H1 (cell line): ENCODE data around the gene PGPEP1. TPM values are rescaled to one million over a fixed set of nuclear protein-coding genes. Genes with fewer than 3 reads are reported as not detected.

Experiments
- ASH2L ChIP-seq: fragments of 200-600, 300-600 bp; sonication (generic); IDR thresholded peaks from one replicate; pipeline ENCODE4 v1.7.1; 2017; ENCODE audit warnings: low read length
- CEBPB ChIP-seq: IDR thresholded peaks from 2 replicates; pipeline ENCODE4 v1.6.1; 2012; ENCODE audit warnings: low read depth, low read length
- CHD2 ChIP-seq: IDR thresholded peaks from 2 replicates; pipeline ENCODE4 v1.6.1; 2012; ENCODE audit warnings: low read length, improper control_type of control experiment
- CTBP2 ChIP-seq: IDR thresholded peaks from 2 replicates; pipeline ENCODE4 v1.7.0; 2011; ENCODE audit warnings: borderline replicate concordance, mild to moderate bottlenecking, moderate library complexity, mixed read lengths, low read length; ENCODE audit not compliant: insufficient read depth, insufficient read length
- HDAC2 ChIP-seq, 2 experiments: fragments of 300-600 bp in 1 of 2; sonication (generic) in 1 of 2; IDR thresholded peaks; 2 replicates each; pipeline ENCODE4 v1.6.1; 2011 to 2012; ENCODE audit warnings: low read depth in 2 of 2, low read length in 2 of 2, mild to moderate bottlenecking in 2 of 2, moderate library complexity in 2 of 2, borderline replicate concordance in 1 of 2, inconsistent platforms in 1 of 2
- KDM1A ChIP-seq: fragments of 200-600, 300-600 bp; sonication (generic); IDR thresholded peaks from 2 replicates; pipeline ENCODE4 v1.7.1; 2016; ENCODE audit warnings: mild to moderate bottlenecking, low read length, borderline replicate concordance
- MAFK ChIP-seq: IDR thresholded peaks from 2 replicates; pipeline ENCODE4 v1.6.1; 2012; ENCODE audit warnings: low read depth, mild to moderate bottlenecking, improper control_type of control experiment, low read length
- NANOG ChIP-seq: IDR thresholded peaks from 2 replicates; pipeline ENCODE4 v1.6.1; 2011; ENCODE audit warnings: low read length, low read depth, mild to moderate bottlenecking, inconsistent platforms; ENCODE audit not compliant: insufficient read depth, poor library complexity, severe bottlenecking
- PHF8 ChIP-seq: fragments of 200-600 bp; sonication (generic); conservative IDR thresholded peaks from 2 replicates; pipeline ENCODE4 v1.7.1; 2012; ENCODE audit warnings: low read depth, mild to moderate bottlenecking, inconsistent platforms, low read length, moderate library complexity
- POLR2A ChIP-seq, 2 experiments: IDR thresholded peaks; 1 replicate in 1 of 2; 2 replicates in 1 of 2; pipeline ENCODE4 v1.6.1; 2011; ENCODE audit warnings: low read depth in 2 of 2, low read length in 2 of 2, mild to moderate bottlenecking in 2 of 2; ENCODE audit errors: control extremely low read depth in 1 of 2
- RAD21 ChIP-seq, 2 experiments: IDR thresholded peaks in 1 of 2; conservative IDR thresholded peaks in 1 of 2; 2 replicates each; pipeline ENCODE4 v1.6.1; 2011; ENCODE audit warnings: low read depth in 2 of 2, low read length in 2 of 2, improper control_type of control experiment in 1 of 2, inconsistent platforms in 1 of 2, mild to moderate bottlenecking in 1 of 2, moderate library complexity in 1 of 2
- RNF2 ChIP-seq: fragments of 200-900, 300-1000 bp; sonication (generic); IDR thresholded peaks from 2 replicates; pipeline ENCODE4 v1.7.1; 2016; ENCODE audit warnings: borderline replicate concordance, low read depth, mild to moderate bottlenecking, antibody characterized with exemption, low read length; ENCODE audit not compliant: poor library complexity, severe bottlenecking; ENCODE audit errors: missing control alignments
- RXRA ChIP-seq: IDR thresholded peaks from 2 replicates; pipeline ENCODE4 v1.6.1; 2011; ENCODE audit warnings: low read depth, mild to moderate bottlenecking, low read length, moderate library complexity; ENCODE audit not compliant: insufficient read depth
- SAP30 ChIP-seq: fragments of 300-600 bp; sonication (generic); IDR thresholded peaks from 2 replicates; pipeline ENCODE4 v1.7.1; 2012; ENCODE audit warnings: low read length, moderate library complexity, mild to moderate bottlenecking, inconsistent platforms; ENCODE audit not compliant: insufficient read depth, insufficient replicate concordance
- SRF ChIP-seq: IDR thresholded peaks from 2 replicates; pipeline ENCODE4 v1.6.1; 2011; ENCODE audit warnings: mild to moderate bottlenecking, low read depth, low read length, moderate library complexity
- TAF7 ChIP-seq: optimal IDR thresholded peaks from 2 replicates; pipeline ENCODE3; 2011; ENCODE audit warnings: low read depth, mild to moderate bottlenecking, inconsistent platforms, low read length, moderate library complexity, borderline replicate concordance
- TEAD4 ChIP-seq: IDR thresholded peaks from 2 replicates; pipeline ENCODE4 v1.6.1; 2012; ENCODE audit warnings: low read depth, low read length, inconsistent platforms, mixed read lengths
- YY1 ChIP-seq: IDR thresholded peaks from 2 replicates; pipeline ENCODE4 v1.6.1; 2011; ENCODE audit warnings: low read depth, mild to moderate bottlenecking, low read length
- polyA plus RNA-seq, 7 experiments: library from polyadenylated mRNA; depleted of rRNA in 3 of 7; stranded (reverse) in 5 of 7; unstranded in 2 of 7; fragments of >200 nt in 5 of 7; fragments of 200-250 nt in 2 of 7; gene quantifications; 1 replicate in 5 of 7; 2 replicates in 1 of 7; 4 replicates in 1 of 7; pipeline versions ENCODE4 v1.2.1 to v1.2.3, GENCODE V29; 2011 to 2013; ENCODE audit warnings: missing spikeins in 2 of 7, mixed read lengths in 2 of 7
- total RNA-seq: library from RNA; stranded (reverse); fragmentation: NEBNext Ultra II Directional; extraction: Animal tissue kit (Norgen Biotek cat#: 25700); gene quantifications from 2 replicates; pipeline ENCODE4 v1.2.1, GENCODE V29; 2021
- TF ChIP-seq, protein P1 (sequence below): IDR thresholded peaks from 2 replicates; pipeline ENCODE4 v1.6.1; 2012; ENCODE audit warnings: inconsistent platforms
- TF ChIP-seq, protein P2 (sequence below): IDR thresholded peaks from 2 replicates; pipeline ENCODE4 v1.6.1; 2012; ENCODE audit warnings: low read length, inconsistent platforms

PGPEP1 gene
- total and polyA plus RNA-seq, 2 of the 8 experiments (the other 6 are each of a cell fraction or from before 2014, with no cell fraction given), result 17.0 to 33.4 TPM

DNA sequence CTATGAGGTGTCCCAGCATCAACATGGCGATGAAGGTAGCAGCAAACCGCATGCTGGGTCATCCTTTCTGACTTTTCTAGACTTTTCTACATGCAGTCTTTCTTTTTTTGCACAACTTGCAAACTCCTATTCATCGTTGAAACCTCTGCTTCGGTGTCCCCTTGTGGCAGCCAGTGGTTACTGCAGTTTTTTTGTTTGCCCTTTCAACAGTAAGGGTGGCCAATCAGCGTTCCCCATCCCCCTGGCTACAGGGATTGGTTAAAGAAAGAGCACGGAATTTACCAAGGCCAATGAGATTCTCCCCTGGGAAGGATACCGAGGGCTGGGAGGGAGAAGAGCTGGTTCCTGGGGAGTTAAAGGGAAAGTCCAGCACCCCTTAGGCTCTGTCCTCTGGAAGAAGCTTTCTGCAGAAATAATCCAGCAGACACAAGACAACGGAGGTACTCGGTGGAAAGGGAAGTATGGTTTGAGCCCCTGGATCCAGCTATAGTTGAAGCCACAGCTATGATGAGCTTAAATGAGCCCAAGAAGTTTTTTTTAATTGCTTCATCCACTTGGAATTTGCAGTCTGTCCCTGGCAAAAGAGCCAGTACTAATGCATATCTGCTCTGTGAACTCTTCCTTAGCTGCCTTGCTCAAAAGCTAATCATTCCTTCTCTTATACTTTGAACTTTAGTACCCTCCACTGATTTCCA is 11.9 kb upstream of the PGPEP1 start (continued):
- no peak for TF ChIP-seq CTBP2
- peak; percentile 60 to 72 for TF ChIP-seq RAD21 (IDR thresholded peaks at IDR 0.05 in 1 of 2, conservative IDR thresholded peaks at IDR 0.05 in 1 of 2; ENCODE audit: low read depth in 2 of 2, low read length in 2 of 2)
- TF ChIP-seq CEBPB, result no peak
- no peak for TF ChIP-seq YY1
- no peak for TF ChIP-seq MAFK
- TF ChIP-seq POLR2A (IDR thresholded peaks at IDR 0.05; ENCODE audit: control extremely low read depth in 1 of 2, low read depth in 2 of 2, low read length in 2 of 2), result 0 out of 3 replicates have a peak, but pooled peaks of 1 of the 2 experiments have one; percentile 49
- TF ChIP-seq CHD2, result peak; percentile 69; the same call in 1 of the 2 replicates
- no peak for TF ChIP-seq HDAC2 (IDR thresholded peaks at IDR 0.05; ENCODE audit: borderline replicate concordance in 1 of 2, low read depth in 2 of 2, low read length in 2 of 2)
- TF ChIP-seq, protein P1, sequence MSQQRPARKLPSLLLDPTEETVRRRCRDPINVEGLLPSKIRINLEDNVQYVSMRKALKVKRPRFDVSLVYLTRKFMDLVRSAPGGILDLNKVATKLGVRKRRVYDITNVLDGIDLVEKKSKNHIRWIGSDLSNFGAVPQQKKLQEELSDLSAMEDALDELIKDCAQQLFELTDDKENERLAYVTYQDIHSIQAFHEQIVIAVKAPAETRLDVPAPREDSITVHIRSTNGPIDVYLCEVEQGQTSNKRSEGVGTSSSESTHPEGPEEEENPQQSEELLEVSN, result 0 out of 2 replicates have a peak, but pooled peaks have one; percentile 20
- TF ChIP-seq PHF8, result no peak
- no peak for TF ChIP-seq RNF2
- no peak for TF ChIP-seq NANOG
- TF ChIP-seq TAF7, result no peak
- no peak for TF ChIP-seq SAP30
- TF ChIP-seq KDM1A, result no peak
- TF ChIP-seq ASH2L, result no peak
- no peak for TF ChIP-seq RXRA
- TF ChIP-seq SRF, result no peak
- TF ChIP-seq, protein P2, sequence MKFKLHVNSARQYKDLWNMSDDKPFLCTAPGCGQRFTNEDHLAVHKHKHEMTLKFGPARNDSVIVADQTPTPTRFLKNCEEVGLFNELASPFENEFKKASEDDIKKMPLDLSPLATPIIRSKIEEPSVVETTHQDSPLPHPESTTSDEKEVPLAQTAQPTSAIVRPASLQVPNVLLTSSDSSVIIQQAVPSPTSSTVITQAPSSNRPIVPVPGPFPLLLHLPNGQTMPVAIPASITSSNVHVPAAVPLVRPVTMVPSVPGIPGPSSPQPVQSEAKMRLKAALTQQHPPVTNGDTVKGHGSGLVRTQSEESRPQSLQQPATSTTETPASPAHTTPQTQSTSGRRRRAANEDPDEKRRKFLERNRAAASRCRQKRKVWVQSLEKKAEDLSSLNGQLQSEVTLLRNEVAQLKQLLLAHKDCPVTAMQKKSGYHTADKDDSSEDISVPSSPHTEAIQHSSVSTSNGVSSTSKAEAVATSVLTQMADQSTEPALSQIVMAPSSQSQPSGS, result no peak; the same call in 1 of the 2 replicates
- 0 out of 2 replicates have a peak, but pooled peaks have one; percentile 21 for TF ChIP-seq TEAD4
